WTC11 (cell line): ENCODE data around the gene AGAP1. TPM values are rescaled to one million over a fixed set of nuclear protein-coding genes. Genes with fewer than 3 reads are reported as not detected.

ENCODE experiments used
- ATAC-seq: fragments of 200-7000 bp; cut with Tn5 transposase; 2 replicates; pipeline ENCODE4 v1.10.0; 2021; ENCODE audit warnings: mild to moderate bottlenecking, moderate library complexity
- CTCF ChIA-PET: fragments of 300-600 bp; sonication (Branson Sonifier 250); formaldehyde crosslinking; loops from one replicate; lab custom pipeline; 2021; ENCODE audit warnings: antibody characterized with exemption; lab: Charles Lee
- POLR2A ChIA-PET: fragments of 350-600 bp; sonication (Branson Sonifier 250); formaldehyde crosslinking; loops from one replicate; lab custom pipeline; 2021; ENCODE audit warnings: antibody characterized with exemption; lab: Charles Lee
- DNase-seq: peaks from one replicate; pipeline ENCODE4 v3.0.0; 2021; ENCODE audit warnings: low spot score
- H3K27ac Mint-ChIP-seq: 2 replicates; pipeline ENCODE4 v1.8.0; 2021; ENCODE audit warnings: mixed read lengths
- H3K27me3 Mint-ChIP-seq: 2 replicates; pipeline ENCODE4 v1.8.0; 2021; ENCODE audit warnings: low read depth, mild to moderate bottlenecking, moderate library complexity, mixed read lengths
- H3K36me3 Mint-ChIP-seq: 2 replicates; pipeline ENCODE4 v1.8.0; 2021; ENCODE audit warnings: mixed read lengths
- H3K4me1 Mint-ChIP-seq: 2 replicates; pipeline ENCODE4 v1.8.0; 2022; ENCODE audit warnings: mixed read lengths
- H3K4me3 Mint-ChIP-seq: 2 replicates; pipeline ENCODE4 v1.8.0; 2021; ENCODE audit warnings: mild to moderate bottlenecking, moderate library complexity, mixed read lengths
- H3K9me3 Mint-ChIP-seq: 2 replicates; pipeline ENCODE4 v1.8.0; 2021; ENCODE audit warnings: mixed read lengths
- ATF2 ChIP-seq: sonication (generic); formaldehyde crosslinking; IDR thresholded peaks from 2 replicates; pipeline ENCODE4 v1.8.1; 2022; ENCODE audit warnings: low read depth, missing genetic modification reagents, borderline replicate concordance
- CBFB ChIP-seq: sonication (generic); formaldehyde crosslinking; IDR thresholded peaks from 2 replicates; pipeline ENCODE4 v1.8.1; 2022; ENCODE audit warnings: mild to moderate bottlenecking, low read depth, missing genetic modification reagents
- CDX4 ChIP-seq: fragments of 250-450 bp; sonication (Bioruptor Pico); IDR thresholded peaks from 2 replicates; pipeline ENCODE4 v1.9.0; 2021; ENCODE audit warnings: moderate library complexity, mild to moderate bottlenecking, inconsistent platforms, borderline replicate concordance
- EMX1 ChIP-seq: fragments of 250-450 bp; sonication (Bioruptor Pico); IDR thresholded peaks from 2 replicates; pipeline ENCODE4 v1.8.0; 2021; ENCODE audit warnings: mild to moderate bottlenecking
- FOXJ3 ChIP-seq: sonication (generic); formaldehyde crosslinking; IDR thresholded peaks from 2 replicates; pipeline ENCODE4 v1.9.0; 2021; ENCODE audit warnings: missing genetic modification reagents, mild to moderate bottlenecking, borderline replicate concordance
- GABPB1 ChIP-seq: sonication (generic); formaldehyde crosslinking; IDR thresholded peaks from 2 replicates; pipeline ENCODE4 v1.8.1; 2023; ENCODE audit warnings: mild to moderate bottlenecking, missing genetic modification reagents
- IRF2 ChIP-seq: sonication (generic); formaldehyde crosslinking; IDR thresholded peaks from 2 replicates; pipeline ENCODE4 v1.8.0; 2022; ENCODE audit warnings: low read depth, missing genetic modification reagents, borderline replicate concordance
- JUN ChIP-seq: sonication (generic); formaldehyde crosslinking; IDR thresholded peaks from 2 replicates; pipeline ENCODE4 v1.8.0; 2023; ENCODE audit warnings: mild to moderate bottlenecking, missing genetic modification reagents
- KAT7 ChIP-seq: sonication (generic); formaldehyde crosslinking; IDR thresholded peaks from 2 replicates; pipeline ENCODE4 v1.8.1; 2023; ENCODE audit warnings: missing genetic modification reagents, mild to moderate bottlenecking, borderline replicate concordance
- NFATC4 ChIP-seq: fragments of 250-450 bp; sonication (Bioruptor Pico); IDR thresholded peaks from 2 replicates; pipeline ENCODE4 v1.9.0; 2021; ENCODE audit warnings: mild to moderate bottlenecking
- NFYB ChIP-seq: sonication (generic); formaldehyde crosslinking; conservative IDR thresholded peaks from 2 replicates; pipeline ENCODE4 v1.8.0; 2022; ENCODE audit warnings: low read depth, missing genetic modification reagents
- PRDM15 ChIP-seq: sonication (generic); formaldehyde crosslinking; IDR thresholded peaks from 2 replicates; pipeline ENCODE4 v1.8.0; 2022; ENCODE audit warnings: missing genetic modification reagents
- PRRX2 ChIP-seq: fragments of 250-450 bp; sonication (Bioruptor Pico); IDR thresholded peaks from 2 replicates; pipeline ENCODE4 v1.8.0; 2021; ENCODE audit warnings: mild to moderate bottlenecking
- RELA ChIP-seq: sonication (generic); formaldehyde crosslinking; IDR thresholded peaks from 2 replicates; pipeline ENCODE4 v1.8.1; 2022; ENCODE audit warnings: missing genetic modification reagents, mild to moderate bottlenecking, borderline replicate concordance
- SOX15 ChIP-seq: fragments of 250-450 bp; sonication (Bioruptor Pico); IDR thresholded peaks from 2 replicates; pipeline ENCODE4 v1.9.0; 2021; ENCODE audit warnings: mild to moderate bottlenecking
- TEAD4 ChIP-seq: sonication (generic); formaldehyde crosslinking; IDR thresholded peaks from 2 replicates; pipeline ENCODE4 v1.8.0; 2022; ENCODE audit warnings: mild to moderate bottlenecking, missing genetic modification reagents
- total RNA-seq: library from RNA; stranded (reverse); gene quantifications from 3 replicates; pipeline ENCODE4 v1.2.3, GENCODE V29; 2021
- TF ChIP-seq, protein P1 (sequence below): fragments of 250-450 bp; sonication (Bioruptor Pico); conservative IDR thresholded peaks from 2 replicates; pipeline ENCODE4 v1.9.0; 2021; ENCODE audit warnings: mild to moderate bottlenecking
- TF ChIP-seq, protein P2 (sequence below): sonication (generic); formaldehyde crosslinking; IDR thresholded peaks from 2 replicates; pipeline ENCODE4 v1.8.0; 2023; ENCODE audit warnings: missing genetic modification reagents, mild to moderate bottlenecking, borderline replicate concordance
- TF ChIP-seq, protein P3 (sequence below): sonication (generic); formaldehyde crosslinking; IDR thresholded peaks from 2 replicates; pipeline ENCODE4 v1.8.0; 2022; ENCODE audit warnings: mild to moderate bottlenecking, missing genetic modification reagents
- TF ChIP-seq, protein P4 (sequence below): sonication (generic); formaldehyde crosslinking; IDR thresholded peaks from 2 replicates; pipeline ENCODE4 v1.8.1; 2023; ENCODE audit warnings: mild to moderate bottlenecking, missing genetic modification reagents

Gene AGAP1
- total RNA-seq, 1 experiment from 2014 or later: 49.3 TPM

GRCh38 chr2:235538981-235539380 is 45.1 kb downstream of the AGAP1 start (continued):
- TF ChIP-seq PRDM15 (CRISPR knock-in tag) (no peak), RELA (CRISPR knock-in tag) (no peak), EMX1 (no peak), FOXJ3 (CRISPR knock-in tag) (no peak)
- TF ChIP-seq, protein P1, sequence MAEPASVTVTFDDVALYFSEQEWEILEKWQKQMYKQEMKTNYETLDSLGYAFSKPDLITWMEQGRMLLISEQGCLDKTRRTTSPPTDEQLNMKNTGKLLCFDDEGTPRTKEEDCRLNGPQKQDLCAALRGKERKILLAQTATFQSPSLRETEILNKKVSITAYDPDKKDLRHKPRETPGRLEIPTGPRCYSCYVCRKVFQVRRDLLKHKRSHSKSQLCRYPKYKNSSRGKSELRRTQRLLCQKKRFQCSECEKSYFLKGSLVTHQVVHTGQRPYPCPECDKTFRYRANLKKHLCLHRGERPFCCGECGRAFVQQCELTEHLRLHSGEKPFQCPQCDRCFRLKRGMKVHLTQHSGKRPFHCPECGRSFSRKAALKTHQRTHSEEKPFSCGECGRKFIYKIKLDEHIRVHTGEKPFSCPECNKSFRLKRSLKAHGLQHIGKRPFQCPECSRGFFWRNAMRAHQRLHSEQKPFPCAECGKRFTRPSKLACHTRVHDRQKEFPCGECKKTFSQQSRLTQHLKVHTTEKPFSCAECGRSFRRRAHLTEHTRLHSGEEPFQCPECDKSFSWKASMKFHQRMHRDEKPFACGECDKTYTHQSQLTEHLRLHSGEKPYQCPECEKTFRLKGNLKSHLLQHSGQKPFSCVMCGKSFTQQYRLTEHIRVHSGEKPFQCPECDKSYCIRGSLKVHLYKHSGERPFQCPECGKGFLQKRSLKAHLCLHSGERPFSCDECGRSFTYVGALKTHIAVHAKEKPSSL: no peak

- POLR2A ChIA-PET: no interaction called here
- Mint-ChIP-seq H3K27me3 (no peaks in the 10 kb centered on the region), H3K27ac (peak overlapping the region; percentile 32; the same call in 1 of the 2 replicates), H3K36me3 (no peaks in the 10 kb centered on the region), H3K4me3 (no peak overlapping the region), H3K9me3 (peaks cover 4% of the 10 kb centered on the region), H3K4me1 (peaks cover 70% of the 10 kb centered on the region)
- no peak for ATAC-seq
- CTCF ChIA-PET: interaction anchor here (0.6 kb wide), 1 partner anchor 54 kb away, joined by 3 read pairs; no protein-coding TSS in a partner anchor
- no peak for TF ChIP-seq GABPB1 (CRISPR knock-in tag)
- TF ChIP-seq, protein P2, sequence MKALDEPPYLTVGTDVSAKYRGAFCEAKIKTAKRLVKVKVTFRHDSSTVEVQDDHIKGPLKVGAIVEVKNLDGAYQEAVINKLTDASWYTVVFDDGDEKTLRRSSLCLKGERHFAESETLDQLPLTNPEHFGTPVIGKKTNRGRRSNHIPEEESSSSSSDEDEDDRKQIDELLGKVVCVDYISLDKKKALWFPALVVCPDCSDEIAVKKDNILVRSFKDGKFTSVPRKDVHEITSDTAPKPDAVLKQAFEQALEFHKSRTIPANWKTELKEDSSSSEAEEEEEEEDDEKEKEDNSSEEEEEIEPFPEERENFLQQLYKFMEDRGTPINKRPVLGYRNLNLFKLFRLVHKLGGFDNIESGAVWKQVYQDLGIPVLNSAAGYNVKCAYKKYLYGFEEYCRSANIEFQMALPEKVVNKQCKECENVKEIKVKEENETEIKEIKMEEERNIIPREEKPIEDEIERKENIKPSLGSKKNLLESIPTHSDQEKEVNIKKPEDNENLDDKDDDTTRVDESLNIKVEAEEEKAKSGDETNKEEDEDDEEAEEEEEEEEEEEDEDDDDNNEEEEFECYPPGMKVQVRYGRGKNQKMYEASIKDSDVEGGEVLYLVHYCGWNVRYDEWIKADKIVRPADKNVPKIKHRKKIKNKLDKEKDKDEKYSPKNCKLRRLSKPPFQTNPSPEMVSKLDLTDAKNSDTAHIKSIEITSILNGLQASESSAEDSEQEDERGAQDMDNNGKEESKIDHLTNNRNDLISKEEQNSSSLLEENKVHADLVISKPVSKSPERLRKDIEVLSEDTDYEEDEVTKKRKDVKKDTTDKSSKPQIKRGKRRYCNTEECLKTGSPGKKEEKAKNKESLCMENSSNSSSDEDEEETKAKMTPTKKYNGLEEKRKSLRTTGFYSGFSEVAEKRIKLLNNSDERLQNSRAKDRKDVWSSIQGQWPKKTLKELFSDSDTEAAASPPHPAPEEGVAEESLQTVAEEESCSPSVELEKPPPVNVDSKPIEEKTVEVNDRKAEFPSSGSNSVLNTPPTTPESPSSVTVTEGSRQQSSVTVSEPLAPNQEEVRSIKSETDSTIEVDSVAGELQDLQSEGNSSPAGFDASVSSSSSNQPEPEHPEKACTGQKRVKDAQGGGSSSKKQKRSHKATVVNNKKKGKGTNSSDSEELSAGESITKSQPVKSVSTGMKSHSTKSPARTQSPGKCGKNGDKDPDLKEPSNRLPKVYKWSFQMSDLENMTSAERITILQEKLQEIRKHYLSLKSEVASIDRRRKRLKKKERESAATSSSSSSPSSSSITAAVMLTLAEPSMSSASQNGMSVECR (CRISPR knock-in tag): no peak
- TF ChIP-seq CDX4 (CRISPR knock-in tag): no peak
- TF ChIP-seq, protein P3, sequence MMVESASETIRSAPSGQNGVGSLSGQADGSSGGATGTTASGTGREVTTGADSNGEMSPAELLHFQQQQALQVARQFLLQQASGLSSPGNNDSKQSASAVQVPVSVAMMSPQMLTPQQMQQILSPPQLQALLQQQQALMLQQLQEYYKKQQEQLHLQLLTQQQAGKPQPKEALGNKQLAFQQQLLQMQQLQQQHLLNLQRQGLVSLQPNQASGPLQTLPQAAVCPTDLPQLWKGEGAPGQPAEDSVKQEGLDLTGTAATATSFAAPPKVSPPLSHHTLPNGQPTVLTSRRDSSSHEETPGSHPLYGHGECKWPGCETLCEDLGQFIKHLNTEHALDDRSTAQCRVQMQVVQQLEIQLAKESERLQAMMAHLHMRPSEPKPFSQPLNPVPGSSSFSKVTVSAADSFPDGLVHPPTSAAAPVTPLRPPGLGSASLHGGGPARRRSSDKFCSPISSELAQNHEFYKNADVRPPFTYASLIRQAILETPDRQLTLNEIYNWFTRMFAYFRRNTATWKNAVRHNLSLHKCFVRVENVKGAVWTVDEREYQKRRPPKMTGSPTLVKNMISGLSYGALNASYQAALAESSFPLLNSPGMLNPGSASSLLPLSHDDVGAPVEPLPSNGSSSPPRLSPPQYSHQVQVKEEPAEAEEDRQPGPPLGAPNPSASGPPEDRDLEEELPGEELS (CRISPR knock-in tag): no peak
- TF ChIP-seq ATF2 (CRISPR knock-in tag): no peak
- TF ChIP-seq PRRX2 (CRISPR knock-in tag): no peak
- no peak for TF ChIP-seq EMX1
- TF ChIP-seq, protein P4, sequence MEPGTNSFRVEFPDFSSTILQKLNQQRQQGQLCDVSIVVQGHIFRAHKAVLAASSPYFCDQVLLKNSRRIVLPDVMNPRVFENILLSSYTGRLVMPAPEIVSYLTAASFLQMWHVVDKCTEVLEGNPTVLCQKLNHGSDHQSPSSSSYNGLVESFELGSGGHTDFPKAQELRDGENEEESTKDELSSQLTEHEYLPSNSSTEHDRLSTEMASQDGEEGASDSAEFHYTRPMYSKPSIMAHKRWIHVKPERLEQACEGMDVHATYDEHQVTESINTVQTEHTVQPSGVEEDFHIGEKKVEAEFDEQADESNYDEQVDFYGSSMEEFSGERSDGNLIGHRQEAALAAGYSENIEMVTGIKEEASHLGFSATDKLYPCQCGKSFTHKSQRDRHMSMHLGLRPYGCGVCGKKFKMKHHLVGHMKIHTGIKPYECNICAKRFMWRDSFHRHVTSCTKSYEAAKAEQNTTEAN (CRISPR knock-in tag): no peak
- no peak for TF ChIP-seq NFATC4 (CRISPR knock-in tag)
- TF ChIP-seq IRF2 (CRISPR knock-in tag): no peak
- TF ChIP-seq KAT7 (CRISPR knock-in tag): no peak
- no peak for TF ChIP-seq JUN (CRISPR knock-in tag)
- TF ChIP-seq NFYB: no peak
- TF ChIP-seq TEAD4 (CRISPR knock-in tag): no peak
- TF ChIP-seq SOX15 (CRISPR knock-in tag): no peak
- TF ChIP-seq CBFB (CRISPR knock-in tag): no peak
- DNase-seq: no peak
Measured at GRCh38 chr2:235539773-235540172, 45.9 kb downstream of the AGAP1 start.
